Fibroblast of gingiva (primary cell): ENCODE measurements around the gene SNAI1.
"Not testable (repeated sequence)": the region's sequence is repeated elsewhere in the genome, so short reads cannot be mapped to it uniquely, and the experiment has no call there.

Source experiments
- DNase-seq: peaks from one replicate; pipeline ENCODE4 v3.0.0-alpha.2; 2011; ENCODE audit warnings: low read depth

Gene SNAI1

DNA sequence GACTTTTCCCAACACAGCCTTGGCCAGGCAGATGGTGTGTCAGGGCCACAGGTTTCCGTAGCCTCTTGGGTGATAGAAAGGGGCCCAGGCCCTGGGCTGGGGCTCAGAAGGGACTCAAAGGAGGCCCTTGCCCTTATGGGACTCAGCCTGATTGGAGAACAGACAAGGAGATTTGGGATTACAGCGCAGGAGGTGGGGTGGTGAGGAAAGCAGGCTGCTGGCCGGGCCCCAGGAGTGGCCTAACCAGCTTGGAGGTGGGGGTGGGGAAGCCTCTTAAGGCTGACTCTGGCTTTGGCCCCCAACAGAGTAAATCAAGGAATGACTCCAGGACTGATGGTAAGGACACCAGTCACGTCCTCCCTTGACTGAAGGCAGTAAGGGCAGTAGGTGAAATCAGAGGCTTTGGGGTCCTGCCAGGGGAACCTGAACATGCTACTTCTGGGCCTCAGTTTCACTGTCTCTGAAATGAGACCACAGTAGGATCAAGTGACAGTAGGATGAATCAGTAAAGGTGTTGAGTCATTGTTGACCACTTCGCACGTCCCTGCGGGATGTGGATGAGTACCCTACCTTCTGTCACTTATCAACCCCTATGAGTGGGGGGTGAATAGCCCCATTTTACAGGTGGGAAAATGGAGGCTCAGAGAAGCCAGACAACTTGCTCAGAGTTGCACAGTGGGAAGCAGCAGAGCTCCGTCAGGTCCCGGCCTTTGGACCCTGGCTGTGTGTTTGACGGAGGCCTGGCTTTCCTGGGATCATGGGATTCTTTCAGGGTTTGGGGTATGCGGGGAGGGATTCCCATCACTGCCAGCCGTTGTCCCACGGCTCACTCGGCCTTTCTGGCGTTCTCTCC, 4.5 kb downstream of the SNAI1 start:
- DNase-seq, result peak; percentile 47

DNA sequence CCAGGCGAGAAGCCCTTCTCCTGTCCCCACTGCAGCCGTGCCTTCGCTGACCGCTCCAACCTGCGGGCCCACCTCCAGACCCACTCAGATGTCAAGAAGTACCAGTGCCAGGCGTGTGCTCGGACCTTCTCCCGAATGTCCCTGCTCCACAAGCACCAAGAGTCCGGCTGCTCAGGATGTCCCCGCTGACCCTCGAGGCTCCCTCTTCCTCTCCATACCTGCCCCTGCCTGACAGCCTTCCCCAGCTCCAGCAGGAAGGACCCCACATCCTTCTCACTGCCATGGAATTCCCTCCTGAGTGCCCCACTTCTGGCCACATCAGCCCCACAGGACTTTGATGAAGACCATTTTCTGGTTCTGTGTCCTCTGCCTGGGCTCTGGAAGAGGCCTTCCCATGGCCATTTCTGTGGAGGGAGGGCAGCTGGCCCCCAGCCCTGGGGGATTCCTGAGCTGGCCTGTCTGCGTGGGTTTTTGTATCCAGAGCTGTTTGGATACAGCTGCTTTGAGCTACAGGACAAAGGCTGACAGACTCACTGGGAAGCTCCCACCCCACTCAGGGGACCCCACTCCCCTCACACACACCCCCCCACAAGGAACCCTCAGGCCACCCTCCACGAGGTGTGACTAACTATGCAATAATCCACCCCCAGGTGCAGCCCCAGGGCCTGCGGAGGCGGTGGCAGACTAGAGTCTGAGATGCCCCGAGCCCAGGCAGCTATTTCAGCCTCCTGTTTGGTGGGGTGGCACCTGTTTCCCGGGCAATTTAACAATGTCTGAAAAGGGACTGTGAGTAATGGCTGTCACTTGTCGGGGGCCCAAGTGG, 5.3 kb downstream of the SNAI1 start:
- no peak for DNase-seq

DNA sequence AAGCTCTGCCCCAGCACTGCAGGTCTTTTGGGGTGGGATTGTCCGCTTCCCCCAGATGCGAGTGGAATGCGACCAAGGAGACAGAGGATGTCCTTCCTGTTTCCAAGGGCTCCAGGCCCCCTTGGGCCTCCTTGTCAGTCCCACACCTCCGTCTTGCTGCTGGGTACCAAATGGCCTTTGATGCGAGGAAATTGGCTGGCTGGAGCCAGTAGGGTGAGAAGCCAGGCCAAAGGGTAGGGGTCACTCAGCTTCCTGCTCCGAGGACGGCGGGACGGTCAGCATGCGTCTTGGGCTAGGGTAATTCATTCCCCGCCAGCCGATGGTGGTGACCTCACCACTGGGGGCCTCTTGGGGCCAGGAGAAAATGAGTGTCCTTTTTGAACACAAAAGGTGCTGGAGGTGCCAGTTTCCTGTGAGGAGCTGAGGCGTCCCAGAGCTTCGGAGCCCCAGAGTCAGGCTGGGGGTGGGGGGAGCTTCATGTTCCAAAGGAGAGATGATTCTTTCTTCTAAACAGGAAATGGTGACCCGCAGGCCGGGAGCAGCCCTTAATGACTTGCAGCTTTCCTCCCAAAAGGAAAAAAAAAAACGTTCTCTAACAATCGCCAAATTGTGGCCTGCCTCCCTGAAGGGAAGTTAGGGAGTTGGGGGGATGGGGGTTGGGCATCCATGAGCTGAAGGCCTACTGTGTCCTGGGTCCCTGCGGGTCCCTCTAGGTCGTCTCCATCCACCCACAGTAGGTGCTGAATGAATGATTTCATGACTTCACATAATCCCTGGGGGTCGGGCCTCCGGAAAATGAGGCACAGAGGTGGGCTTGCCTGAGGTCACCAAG, 6.7 kb downstream of the SNAI1 start:
- peak; percentile 92 for DNase-seq

DNA sequence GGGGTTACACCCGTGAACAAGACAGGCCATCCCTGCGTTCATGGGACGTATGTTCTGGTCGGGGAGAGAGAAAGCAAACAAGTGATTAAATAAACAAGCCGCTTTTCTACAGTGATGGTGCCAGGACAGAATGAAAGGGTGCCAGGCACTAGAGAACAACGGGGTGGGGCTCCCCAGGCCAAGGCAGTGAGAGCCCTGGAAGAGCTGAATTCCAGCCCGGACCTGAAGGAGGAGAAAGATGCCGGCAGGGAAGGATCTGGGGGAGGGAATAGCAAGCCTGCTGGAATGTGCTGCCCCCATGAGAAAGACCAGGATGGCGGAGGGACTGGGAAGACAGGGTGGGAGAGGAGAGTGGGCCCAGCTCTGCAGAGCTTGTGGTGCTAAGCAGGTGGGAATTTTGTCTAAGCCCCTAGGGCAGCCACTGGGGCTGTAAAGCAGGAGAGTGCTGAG, 7.5 kb downstream of the SNAI1 start:
- peak; percentile 73 for DNase-seq

DNA sequence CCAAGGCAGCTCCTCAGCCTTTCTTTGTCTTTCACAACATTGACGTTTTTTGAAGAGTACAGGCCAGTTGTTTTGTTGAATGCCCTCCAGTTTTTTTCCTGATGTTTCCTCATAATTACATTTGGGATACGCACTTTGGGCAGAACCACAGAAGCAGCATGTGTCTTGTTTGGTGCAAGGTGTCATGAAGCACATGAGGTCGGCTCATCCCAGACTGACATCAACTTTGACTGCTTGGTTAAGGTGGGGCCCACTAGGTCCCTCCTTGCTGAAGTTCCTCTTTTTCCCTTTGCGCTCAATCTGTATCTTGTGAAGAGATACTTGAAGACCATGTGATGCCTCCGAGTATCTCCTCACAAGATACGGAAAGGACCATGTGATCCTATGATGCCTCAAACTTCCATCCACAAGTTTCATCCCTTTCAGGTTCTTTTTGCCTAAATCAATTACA, 10.5 kb downstream of the SNAI1 start:
- peak; percentile 56 for DNase-seq

DNA sequence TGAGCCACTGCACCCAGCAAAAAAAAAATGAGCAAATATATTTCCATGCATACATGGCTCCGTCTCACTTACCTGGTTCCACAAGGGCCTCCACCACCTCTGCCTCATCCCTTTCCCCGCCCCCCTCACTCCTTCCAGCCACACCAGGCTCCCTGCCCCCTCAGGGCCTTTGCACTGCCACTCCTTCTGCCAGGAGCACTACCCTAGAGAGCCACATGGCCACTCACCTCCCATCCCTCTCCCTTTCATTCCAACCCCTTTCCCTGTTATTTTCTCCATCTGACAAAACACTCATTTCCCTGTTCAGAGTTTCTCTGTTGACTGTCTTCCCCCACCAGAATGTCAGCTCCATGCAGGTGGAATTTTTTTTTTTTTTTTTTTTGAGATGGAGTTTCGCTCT, 12.8 kb downstream of the SNAI1 start:
- no peak for DNase-seq

DNA sequence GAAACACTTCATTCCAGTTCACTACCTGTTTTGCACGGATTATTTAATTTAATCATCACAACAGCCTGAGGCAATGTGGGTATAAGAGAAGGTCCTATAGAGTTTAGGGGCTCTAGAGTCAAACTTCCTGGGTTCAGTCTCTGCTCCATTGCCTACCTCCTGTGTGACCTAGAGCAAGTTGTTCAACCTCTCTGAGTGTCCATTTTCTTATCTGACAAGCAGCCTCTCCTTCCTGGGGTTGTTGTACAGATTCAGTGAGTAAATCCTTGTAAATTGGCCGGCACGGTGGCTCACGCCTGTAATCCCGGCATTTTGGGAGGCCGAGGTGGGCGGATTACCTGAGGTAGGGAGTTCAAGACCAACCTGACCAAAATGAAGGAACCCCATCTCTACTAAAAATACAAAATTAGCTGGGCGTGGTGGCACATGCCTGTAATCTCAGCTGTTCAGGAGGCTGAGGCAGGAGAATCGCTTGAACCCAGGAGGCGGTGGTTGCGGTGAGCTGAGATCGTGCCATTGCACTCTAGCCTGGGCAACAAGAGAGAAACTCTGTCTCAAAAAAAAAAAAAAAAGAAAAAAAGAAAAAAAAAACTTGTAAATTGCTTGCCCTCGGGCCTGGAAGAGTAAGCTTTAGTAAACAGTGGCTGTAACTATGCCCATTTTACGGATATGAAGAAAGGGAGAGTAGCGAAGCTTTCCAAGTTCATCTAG, 15.9 kb downstream of the SNAI1 start:
- not testable (repeated sequence) for DNase-seq

DNA sequence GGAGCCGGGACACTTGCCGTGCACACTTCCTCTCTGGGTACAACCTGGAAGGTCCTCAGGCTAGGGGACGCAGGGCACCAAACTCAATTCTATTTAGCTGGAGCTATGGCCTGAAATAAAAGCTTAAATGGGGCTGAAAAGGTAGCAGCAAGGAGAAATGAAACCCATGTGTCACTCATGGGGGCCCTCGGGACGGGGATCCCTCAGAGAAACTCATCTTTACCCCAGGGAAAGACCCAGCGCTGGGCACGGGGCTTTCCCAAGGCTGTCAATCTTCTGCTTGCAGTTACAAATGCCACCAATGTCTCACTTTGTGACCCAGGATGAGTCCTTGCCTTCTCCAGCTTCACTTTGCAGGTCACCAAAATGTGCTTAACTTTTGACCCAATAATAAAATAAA, 16.5 kb downstream of the SNAI1 start:
- no peak for DNase-seq

DNA sequence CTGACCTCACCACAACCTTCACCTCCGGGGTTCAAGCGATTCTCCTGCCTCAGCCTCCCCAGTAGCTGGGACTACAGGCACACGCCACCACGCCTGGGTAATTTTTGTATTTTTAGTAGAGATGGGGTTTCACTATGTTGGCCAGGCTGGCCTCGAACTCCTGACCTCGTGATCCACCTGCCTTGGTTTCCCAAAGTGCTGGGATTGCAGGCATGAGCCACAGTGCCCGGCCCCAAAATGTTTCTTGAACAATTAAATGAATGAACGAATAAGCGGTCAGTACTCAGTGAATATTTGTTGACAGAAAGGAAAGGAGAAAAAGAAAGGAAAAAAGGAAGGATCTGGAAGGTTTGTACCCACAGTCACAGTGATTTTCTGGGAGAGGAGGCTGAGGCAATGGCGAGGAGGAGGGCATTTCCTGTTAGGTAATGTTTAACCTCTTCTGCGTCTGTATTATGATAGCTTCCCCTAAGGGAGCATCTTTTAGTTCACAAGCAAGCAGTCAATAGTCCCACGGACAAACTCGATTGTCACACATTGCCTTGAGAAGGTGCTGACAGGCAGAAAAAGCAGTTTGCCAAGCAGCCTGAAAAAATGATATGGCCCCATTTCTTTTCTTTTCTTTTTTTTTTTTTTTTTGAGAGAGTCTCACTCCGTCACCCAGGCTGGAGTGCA, 17.9 kb downstream of the SNAI1 start:
- not testable (repeated sequence) for DNase-seq

DNA sequence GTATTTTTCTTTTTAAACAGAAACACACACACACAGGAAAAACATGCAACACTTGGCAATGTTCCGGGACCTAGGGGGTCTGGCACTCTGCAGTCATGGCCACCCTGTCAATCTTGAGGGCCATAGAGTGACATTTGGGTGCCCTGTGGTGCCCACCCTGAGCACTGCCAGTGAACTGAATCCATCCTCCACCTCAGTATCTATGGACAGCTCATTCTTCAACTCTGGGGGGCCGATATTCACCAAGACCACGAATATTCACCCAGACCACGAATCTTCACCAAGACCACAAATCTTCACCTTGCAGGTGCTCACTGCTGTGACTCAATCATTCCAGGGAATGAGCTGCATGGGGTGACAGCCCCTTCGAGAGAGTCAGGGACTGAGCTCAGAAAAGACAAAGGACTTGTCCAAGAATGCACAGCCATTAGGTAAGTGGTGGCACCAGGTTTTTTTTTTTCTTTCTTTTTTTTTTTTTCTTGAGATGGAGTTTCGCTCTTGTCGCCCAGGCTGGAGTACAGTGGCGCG, 19.1 kb downstream of the SNAI1 start:
- DNase-seq, result no peak

DNA sequence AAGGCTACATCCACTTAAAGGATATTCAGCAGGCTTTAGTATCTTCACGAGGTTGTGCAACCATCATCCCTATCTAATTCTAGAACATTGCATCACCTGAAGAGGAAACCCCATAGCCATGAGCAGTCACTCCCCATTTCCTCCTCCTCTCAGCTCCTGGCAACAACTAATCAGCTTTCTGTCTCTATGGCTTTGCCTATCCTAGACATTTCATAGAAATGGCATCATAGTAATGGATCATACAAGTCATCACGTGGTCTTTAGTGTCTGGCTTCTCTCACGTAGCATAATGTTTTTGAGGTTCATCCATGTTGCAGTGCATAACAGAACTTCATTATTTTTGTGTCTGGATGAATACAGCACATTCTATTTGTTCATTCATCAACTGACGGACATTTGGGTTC, 20.5 kb downstream of the SNAI1 start:
- peak; percentile 59 for DNase-seq

DNA sequence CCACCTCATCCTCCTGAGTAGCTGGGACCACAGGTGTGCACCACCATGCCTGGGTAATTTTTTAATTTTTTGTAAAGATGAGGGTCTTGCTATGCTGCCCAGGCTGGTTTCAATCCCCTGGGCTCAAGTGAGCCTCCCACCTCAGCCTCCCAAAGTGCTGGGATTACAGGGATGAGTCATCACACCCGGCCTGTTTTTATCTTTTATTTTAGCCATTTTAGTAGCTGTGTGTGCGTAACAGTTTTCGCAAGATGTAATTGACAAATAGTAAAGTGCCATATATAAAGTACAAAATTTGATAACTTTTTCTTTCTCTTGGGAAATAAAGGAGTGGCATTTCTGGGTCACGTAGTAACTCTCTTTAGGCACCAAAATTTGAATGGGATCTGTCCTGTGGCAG, 21.4 kb downstream of the SNAI1 start:
- DNase-seq, result no peak

DNA sequence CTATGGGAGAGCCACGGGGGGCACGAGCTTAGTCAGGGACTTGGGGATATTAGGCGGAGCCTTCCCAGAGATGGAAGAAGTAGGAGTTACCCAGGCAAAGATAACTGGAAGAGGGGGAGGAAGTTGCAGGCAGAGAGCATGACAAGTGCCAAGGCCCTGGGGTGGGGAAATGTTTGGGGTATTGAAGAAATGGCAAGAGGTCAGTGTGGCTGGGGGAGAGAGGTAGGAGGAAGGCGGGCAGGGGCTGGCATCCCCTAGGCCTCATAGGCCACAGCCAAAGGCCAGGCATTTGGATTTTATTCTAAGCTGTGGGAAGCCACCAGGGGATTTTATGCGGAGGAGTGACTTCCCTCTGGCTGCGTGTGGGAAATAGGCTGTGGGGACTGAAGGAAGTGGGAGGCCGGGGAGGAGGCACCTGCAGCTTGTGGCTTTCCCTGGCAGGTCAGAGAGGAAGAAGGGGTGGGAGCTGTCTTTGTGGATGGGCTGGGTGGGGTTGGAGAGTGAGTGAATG, 22.7 kb downstream of the SNAI1 start:
- DNase-seq, result no peak

DNA sequence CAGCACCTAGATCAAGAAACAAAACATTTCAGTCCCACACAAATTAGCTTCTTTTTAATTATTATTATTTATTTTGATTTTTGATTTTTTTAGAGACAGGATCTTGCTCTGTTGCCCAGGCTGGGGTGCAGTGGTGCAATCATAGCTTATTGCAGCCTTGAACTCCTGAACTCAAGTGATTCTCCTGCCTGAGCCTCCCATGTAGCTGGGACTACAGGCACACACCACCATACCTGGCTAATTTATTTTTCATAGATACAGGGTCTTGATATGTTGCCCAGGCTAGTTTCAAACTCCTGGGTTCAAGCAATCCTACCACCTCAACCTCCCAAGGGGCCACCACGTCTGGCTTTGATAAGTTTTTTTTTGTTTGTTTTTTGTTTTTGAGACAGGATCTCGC, 24.6 kb downstream of the SNAI1 start:
- no peak for DNase-seq

DNA sequence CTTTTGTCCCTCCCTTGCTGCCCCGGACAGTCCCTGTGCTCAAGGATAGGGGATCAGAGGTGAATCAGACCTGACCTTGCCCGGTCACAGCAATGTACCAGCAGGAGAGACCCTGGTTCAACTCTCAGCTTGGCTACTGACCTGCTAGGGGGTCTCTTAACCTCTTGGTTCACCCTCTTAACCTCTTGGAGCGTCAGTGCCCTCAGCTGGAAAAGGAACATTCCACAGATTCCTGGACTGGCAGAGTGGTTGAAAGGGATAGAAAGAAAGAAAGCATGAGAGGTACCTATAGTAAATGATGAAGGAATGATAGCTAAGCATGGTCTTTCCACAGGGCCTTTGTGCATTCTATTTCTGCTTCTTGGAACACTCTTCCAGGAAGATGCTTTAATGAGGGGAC, 25.2 kb downstream of the SNAI1 start:
- DNase-seq, result no peak

DNA sequence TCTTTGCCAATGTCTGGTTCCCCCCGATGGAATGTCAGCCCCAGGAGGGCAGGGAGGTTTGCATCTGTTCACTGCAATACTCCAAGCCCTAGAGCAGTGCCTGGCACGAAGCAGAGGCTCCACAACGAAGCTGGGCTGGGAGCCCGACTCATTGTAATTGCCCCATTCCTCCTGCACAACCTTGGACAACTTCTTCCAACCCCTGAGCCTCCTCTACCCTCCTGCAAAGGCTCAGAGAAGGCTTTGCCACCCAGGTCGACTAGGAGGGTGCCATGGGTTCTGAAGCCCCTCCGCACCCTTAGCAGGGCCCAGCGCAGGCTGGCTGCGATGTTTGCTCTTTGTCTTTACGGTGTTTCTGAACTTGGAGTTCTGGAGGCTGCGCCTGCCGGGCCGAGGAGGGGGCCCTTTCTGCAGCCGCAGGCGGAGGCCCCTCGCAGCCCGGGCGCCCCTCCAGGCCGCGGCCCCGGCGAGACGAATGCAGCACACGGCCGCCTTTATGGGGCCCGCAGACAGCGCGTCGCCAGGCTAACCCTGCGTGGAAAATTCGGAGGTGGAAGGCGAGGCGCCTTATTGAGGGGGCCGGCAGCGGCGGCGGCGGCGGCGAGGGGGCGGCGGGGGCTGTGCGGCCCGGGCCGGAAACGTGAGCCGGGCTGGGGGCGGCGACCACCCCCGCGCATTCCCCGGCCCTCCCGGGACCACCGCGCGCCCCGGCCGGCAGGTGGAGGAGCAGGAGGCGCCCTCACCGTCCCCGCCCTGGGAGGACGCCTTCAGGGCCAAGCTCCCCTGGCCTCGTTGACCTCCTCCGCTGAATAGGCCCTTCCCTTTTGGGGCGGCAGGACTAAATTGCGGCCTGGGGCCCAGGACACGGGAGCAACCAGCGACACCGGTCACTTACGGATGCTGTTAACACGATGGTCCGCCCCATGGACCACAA, 27.0 kb downstream of the SNAI1 start:
- DNase-seq, result peak; percentile 29

DNA sequence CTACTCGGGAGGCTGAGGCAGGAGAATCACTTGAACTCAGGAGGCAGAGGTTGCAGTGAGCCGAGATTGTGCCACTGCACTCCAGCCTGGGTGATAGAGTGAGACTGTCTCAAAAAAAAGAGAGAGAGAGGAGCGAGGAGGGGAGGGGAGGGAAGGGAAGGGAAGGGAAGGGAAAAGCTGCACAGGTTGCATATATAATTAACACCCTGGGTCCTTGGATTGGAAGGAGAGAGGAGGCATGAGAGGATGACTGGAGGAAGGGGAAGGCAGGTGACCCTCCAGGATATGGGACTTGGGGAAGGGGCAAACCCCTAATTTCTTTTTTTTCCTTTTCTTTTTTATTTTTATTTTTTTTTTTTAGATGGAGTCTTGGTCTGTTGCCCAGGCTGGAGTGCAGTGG, 28.8 kb downstream of the SNAI1 start:
- not testable (repeated sequence) for DNase-seq

DNA sequence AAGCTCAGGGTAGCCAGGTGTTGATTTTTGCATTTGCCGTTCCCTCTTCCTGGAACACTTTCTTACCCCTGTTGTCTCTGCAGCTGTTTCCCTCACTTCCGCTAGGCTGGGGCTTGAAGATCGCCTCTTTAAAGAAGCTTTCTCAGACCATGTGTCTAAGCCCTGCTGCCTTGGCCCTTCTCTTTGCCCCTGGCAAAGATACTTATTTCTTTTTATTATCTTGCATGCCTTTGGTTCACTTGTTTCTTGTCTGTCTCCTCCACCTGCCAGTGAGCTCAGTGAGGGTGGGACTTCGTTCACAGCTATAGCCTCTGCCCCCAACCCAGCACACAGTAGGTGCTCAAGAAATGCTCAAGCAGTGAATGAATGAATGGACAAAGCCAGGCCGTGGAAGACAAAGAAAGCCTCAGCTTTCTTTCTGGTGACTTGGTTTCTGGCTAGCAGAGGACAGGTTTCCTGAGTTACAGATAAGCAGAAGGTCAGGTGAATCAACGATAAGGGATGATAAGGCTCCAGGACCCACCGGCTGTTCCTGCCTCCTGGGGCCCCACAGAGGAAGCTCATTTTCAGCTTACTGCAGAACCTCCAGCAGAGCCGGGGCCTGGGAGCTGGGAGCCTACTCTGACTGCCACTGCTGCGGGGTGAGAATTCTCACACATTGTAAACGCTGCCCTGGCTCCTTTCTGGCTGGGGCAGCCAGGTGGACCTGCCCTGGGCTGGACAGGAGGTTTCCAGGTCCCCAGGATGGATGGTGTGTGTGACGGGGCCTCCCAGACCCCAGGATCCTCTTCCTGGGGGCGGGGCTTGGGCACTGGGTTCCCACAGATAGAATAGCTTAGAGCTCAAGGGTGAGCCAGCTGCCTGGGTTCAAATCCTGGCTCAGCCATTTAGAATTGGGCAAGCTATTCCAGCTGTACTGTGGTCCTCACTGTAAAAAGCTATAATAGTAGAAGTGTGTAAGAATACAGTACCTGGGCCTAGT, 29.8 kb downstream of the SNAI1 start:
- no peak for DNase-seq
